Measurements from ENCODE around the gene PLCL2. TPM values are rescaled to one million over a fixed set of nuclear protein-coding genes. Genes with fewer than 3 reads are reported as not detected.

PLCL2 gene
- total RNA-seq, 1 experiment from 2014 or later = 0.07 TPM

GRCh38 chr3:16999871-17000270, 115.1 kb downstream of the PLCL2 start:
- no peaks in the 10 kb centered on the region for H3K36me3 ChIP-seq (ENCODE audit: control insufficient read depth, insufficient read depth, low read length)
- no peak overlapping the region for H3K4me3 ChIP-seq (ENCODE audit: low read depth, low read length)
- H3K9me3 ChIP-seq = peaks cover 5% of the 10 kb centered on the region; the same call in 1 of the 2 replicates
- DNase-seq = no peak
- Mint-ChIP-seq H3K4me3 (ENCODE audit: unreplicated experiment) (no peak overlapping the region), H3K27me3 (ENCODE audit: insufficient read depth, unreplicated experiment) (peaks cover 5% of the 10 kb centered on the region), H3K4me1 (ENCODE audit: low read depth, unreplicated experiment) (no peaks in the 10 kb centered on the region), H3K36me3 (ENCODE audit: insufficient read depth, unreplicated experiment) (no peaks in the 10 kb centered on the region), H3K9me3 (ENCODE audit: unreplicated experiment) (no peaks in the 10 kb centered on the region), H3K27ac (ENCODE audit: unreplicated experiment) (no peak overlapping the region)
- BruUV-seq (replicated peaks) = no TSS peak
- POLR2A ChIA-PET = no interaction called here
- H3K27me3 ChIP-seq (replicated peaks; ENCODE audit: control insufficient read depth, insufficient read depth, low read length) = no peaks in the 10 kb centered on the region
- H3K4me1 ChIP-seq = no peaks in the 10 kb centered on the region
- TF ChIP-seq CTCF (IDR thresholded peaks at IDR 0.05; ENCODE audit: insufficient read depth in 1 of 2, low read depth in 1 of 2, low read length in 1 of 2, severe bottlenecking in 1 of 2, unreplicated experiment in 1 of 2) = no peak
- CTCF ChIA-PET = no interaction called here
- intact Hi-C loops (cut with micrococcal nuclease; ENCODE audit: unreplicated experiment) = no loop called here

- no peaks in the 10 kb centered on the region for H3K4me1 ChIP-seq
Observed at GRCh38 chr3:17003457-17003856, 118.7 kb downstream of the PLCL2 start.

GRCh38 chr3:17006132-17006852, 121.5 kb downstream of the PLCL2 start:
- intact Hi-C loops (cut with micrococcal nuclease; ENCODE audit: unreplicated experiment) = no loop called here
- BruUV-seq (replicated peaks) = no TSS peak
- Histone ChIP-seq H3K4me1 (no peaks in the 10 kb centered on the region), H3K4me3 (ENCODE audit: low read depth, low read length) (no peak overlapping the region), H3K36me3 (ENCODE audit: control insufficient read depth, insufficient read depth, low read length) (no peaks in the 10 kb centered on the region), H3K27me3 (replicated peaks; ENCODE audit: control insufficient read depth, insufficient read depth, low read length) (no peaks in the 10 kb centered on the region), H3K9me3 (peaks cover 5% of the 10 kb centered on the region; the same call in 1 of the 2 replicates)
- DNase-seq = no peak
- Mint-ChIP-seq H3K36me3 (ENCODE audit: insufficient read depth, unreplicated experiment) (no peaks in the 10 kb centered on the region), H3K4me3 (ENCODE audit: unreplicated experiment) (no peak overlapping the region), H3K4me1 (ENCODE audit: low read depth, unreplicated experiment) (no peaks in the 10 kb centered on the region), H3K27me3 (ENCODE audit: insufficient read depth, unreplicated experiment) (peaks cover under 1% of the 10 kb centered on the region), H3K9me3 (ENCODE audit: unreplicated experiment) (no peaks in the 10 kb centered on the region), H3K27ac (ENCODE audit: unreplicated experiment) (no peak overlapping the region)
- TF ChIP-seq CTCF (IDR thresholded peaks at IDR 0.05; ENCODE audit: insufficient read depth in 1 of 2, low read depth in 1 of 2, low read length in 1 of 2, severe bottlenecking in 1 of 2, unreplicated experiment in 1 of 2) = no peak
- ChIA-PET POLR2A (no interaction called here), CTCF (no interaction called here)

More at GRCh38 chr3:17003457-17003856, 118.7 kb downstream of the PLCL2 start:
- Mint-ChIP-seq H3K4me1 (ENCODE audit: low read depth, unreplicated experiment) (no peaks in the 10 kb centered on the region), H3K4me3 (ENCODE audit: unreplicated experiment) (no peak overlapping the region), H3K36me3 (ENCODE audit: insufficient read depth, unreplicated experiment) (no peaks in the 10 kb centered on the region), H3K27ac (ENCODE audit: unreplicated experiment) (no peak overlapping the region), H3K27me3 (ENCODE audit: insufficient read depth, unreplicated experiment) (peaks cover 5% of the 10 kb centered on the region), H3K9me3 (ENCODE audit: unreplicated experiment) (no peaks in the 10 kb centered on the region)
- intact Hi-C loops (cut with micrococcal nuclease; ENCODE audit: unreplicated experiment) = no loop called here
- DNase-seq = no peak
- Histone ChIP-seq H3K9me3 (peaks cover 5% of the 10 kb centered on the region; the same call in 1 of the 2 replicates), H3K27me3 (replicated peaks; ENCODE audit: control insufficient read depth, insufficient read depth, low read length) (no peaks in the 10 kb centered on the region), H3K36me3 (ENCODE audit: control insufficient read depth, insufficient read depth, low read length) (no peaks in the 10 kb centered on the region), H3K4me3 (ENCODE audit: low read depth, low read length) (no peak overlapping the region)
- no TSS peak for BruUV-seq (replicated peaks)
- CTCF ChIA-PET = no interaction called here
- no peak for TF ChIP-seq CTCF (IDR thresholded peaks at IDR 0.05; ENCODE audit: insufficient read depth in 1 of 2, low read depth in 1 of 2, low read length in 1 of 2, severe bottlenecking in 1 of 2, unreplicated experiment in 1 of 2)
- POLR2A ChIA-PET = no interaction called here
